CD14-positive monocyte (primary cell): ENCODE data around the gene TMEM187. TPM values are rescaled to one million over a fixed set of nuclear protein-coding genes. Genes with fewer than 3 reads are reported as not detected.

Experiments
- DNase-seq, 3 donors: peaks; one replicate each; pipeline ENCODE4 v3.0.0-alpha.2; 2011 to 2022
- H2AFZ ChIP-seq: 2 replicates; pipeline ENCODE4 v1.6.0; 2012; ENCODE audit warnings: mild to moderate bottlenecking, low read depth, low read length, inconsistent platforms; ENCODE audit not compliant: insufficient read depth, poor library complexity, severe bottlenecking
- H3K27ac ChIP-seq, 2 donors: 1 replicate in 1 of 2; 2 replicates in 1 of 2; pipeline ENCODE4 v1.5.1; 2012 to 2013; ENCODE audit warnings: low read length in 2 of 2, control low read depth in 1 of 2, inconsistent platforms in 1 of 2, low read depth in 1 of 2, mild to moderate bottlenecking in 1 of 2
- H3K27me3 ChIP-seq, 2 donors: one replicate each; pipeline versions ENCODE4 v1.6.0 to v1.6.1; 2011 to 2013; ENCODE audit warnings: low read length in 2 of 2; ENCODE audit not compliant: control insufficient read depth in 2 of 2, insufficient read depth in 2 of 2
- H3K36me3 ChIP-seq, 2 donors: replicated peaks in 1 of 2; 1 replicate in 1 of 2; 2 replicates in 1 of 2; pipeline versions ENCODE4 v1.5.1 to v1.6.1; 2012 to 2013; ENCODE audit warnings: low read length in 2 of 2, control low read depth in 1 of 2, inconsistent platforms in 1 of 2, mild to moderate bottlenecking in 1 of 2; ENCODE audit not compliant: insufficient read depth in 2 of 2, control insufficient read depth in 1 of 2
- H3K4me1 ChIP-seq, 2 donors: 1 replicate in 1 of 2; 2 replicates in 1 of 2; pipeline versions ENCODE4 v1.5.1 to v1.6.1; 2012 to 2013; ENCODE audit warnings: low read length in 2 of 2, control low read depth in 1 of 2, inconsistent platforms in 1 of 2, mild to moderate bottlenecking in 1 of 2, moderate library complexity in 1 of 2; ENCODE audit not compliant: insufficient read depth in 2 of 2, control insufficient read depth in 1 of 2
- H3K4me2 ChIP-seq: replicated peaks from 2 replicates; pipeline ENCODE3; 2012; ENCODE audit warnings: low read length, moderate library complexity, mild to moderate bottlenecking; ENCODE audit not compliant: poor library complexity, severe bottlenecking; ENCODE audit errors: extremely low read depth
- H3K4me3 ChIP-seq, 3 experiments: fragments of 200-600 bp in 1 of 3; sonication (generic) in 1 of 3; replicated peaks in 1 of 3; 1 replicate in 2 of 3; 2 replicates in 1 of 3; pipeline ENCODE4 v1.5.1; 2011 to 2013; ENCODE audit warnings: low read length in 3 of 3, mild to moderate bottlenecking in 3 of 3, control low read depth in 2 of 3, low read depth in 2 of 3, inconsistent platforms in 1 of 3, moderate library complexity in 1 of 3
- H3K79me2 ChIP-seq: 2 replicates; pipeline ENCODE4 v1.6.0; 2012; ENCODE audit warnings: mild to moderate bottlenecking, control low read depth, inconsistent platforms, low read length, moderate library complexity; ENCODE audit not compliant: insufficient read depth
- H3K9ac ChIP-seq: 2 replicates; pipeline ENCODE4 v1.6.0; 2017; ENCODE audit warnings: low read length, mild to moderate bottlenecking; ENCODE audit not compliant: insufficient read depth, poor library complexity, severe bottlenecking
- H3K9me3 ChIP-seq, 2 donors: replicated peaks in 1 of 2; 1 replicate in 1 of 2; 2 replicates in 1 of 2; pipeline versions ENCODE4 v1.5.1 to v1.6.1; 2012 to 2013; ENCODE audit warnings: low read length in 2 of 2, control low read depth in 1 of 2; ENCODE audit not compliant: control insufficient read depth in 1 of 2, insufficient read depth in 1 of 2
- H4K20me1 ChIP-seq: 2 replicates; pipeline ENCODE4 v1.6.0; 2012; ENCODE audit warnings: mild to moderate bottlenecking, low read length, control low read depth, moderate library complexity; ENCODE audit not compliant: insufficient read depth
- H3K27ac Mint-ChIP-seq, 7 donors: one replicate each; pipeline ENCODE4 v1.8.0; 2020; ENCODE audit warnings: mild to moderate bottlenecking in 7 of 7, mixed read lengths in 7 of 7, moderate library complexity in 6 of 7, inconsistent platforms in 2 of 7
- H3K27me3 Mint-ChIP-seq, 3 donors: one replicate each; pipeline ENCODE4 v1.8.0; 2021 to 2022; ENCODE audit warnings: low read depth in 3 of 3, mild to moderate bottlenecking in 3 of 3, mixed read lengths in 3 of 3, moderate library complexity in 3 of 3, inconsistent platforms in 1 of 3
- H3K36me3 Mint-ChIP-seq, 2 donors: one replicate each; pipeline ENCODE4 v1.8.0; 2020; ENCODE audit warnings: mixed read lengths in 2 of 2, inconsistent platforms in 1 of 2, mild to moderate bottlenecking in 1 of 2
- H3K4me1 Mint-ChIP-seq: one replicate; pipeline ENCODE4 v1.8.0; 2020; ENCODE audit warnings: mild to moderate bottlenecking, mixed read lengths
- H3K4me3 Mint-ChIP-seq, 2 donors: one replicate each; pipeline ENCODE4 v1.8.0; 2020; ENCODE audit warnings: mild to moderate bottlenecking in 2 of 2, mixed read lengths in 2 of 2, moderate library complexity in 1 of 2
- H3K9me3 Mint-ChIP-seq, 7 donors: one replicate each; pipeline ENCODE4 v1.8.0; 2020 to 2022; ENCODE audit warnings: mixed read lengths in 7 of 7, mild to moderate bottlenecking in 6 of 7, moderate library complexity in 6 of 7, inconsistent platforms in 2 of 7
- WGBS: methylation state at CpG from one replicate; pipeline ENCODE4 v1.1.5; 2013; ENCODE audit warnings: missing lambda C conversion rate; ENCODE audit not compliant: insufficient coverage; 5-methylcytosine and 5-hydroxymethylcytosine counted together
- intact Hi-C, 2 donors: fragments of 100-400 bp; cut with micrococcal nuclease; formaldehyde crosslinking; loops; one replicate each; pipeline versions ENCODE4 v1.15.0 to v1.15.1; 2023
- polyA plus RNA-seq, 3 donors: library from polyadenylated mRNA; depleted of rRNA in 1 of 3; unstranded in 2 of 3; stranded (reverse) in 1 of 3; fragments of 300-500 nt in 2 of 3; fragments of >200 nt in 1 of 3; fragmentation: Illumina TruSeq in 2 of 3; gene quantifications; 1 replicate in 2 of 3; 2 replicates in 1 of 3; pipeline ENCODE4 v1.2.3, GENCODE V29; 2012 to 2021
- TF ChIP-seq, protein P1 (sequence below): fragments of 200-600 bp; IDR thresholded peaks from one replicate; pipeline ENCODE4 v1.8.0; 2022; ENCODE audit warnings: antibody characterized with exemption, mild to moderate bottlenecking

TMEM187 gene
- polyA plus RNA-seq, 3 donors: 2.8 to 10.3 (median 4.9) TPM

DNA sequence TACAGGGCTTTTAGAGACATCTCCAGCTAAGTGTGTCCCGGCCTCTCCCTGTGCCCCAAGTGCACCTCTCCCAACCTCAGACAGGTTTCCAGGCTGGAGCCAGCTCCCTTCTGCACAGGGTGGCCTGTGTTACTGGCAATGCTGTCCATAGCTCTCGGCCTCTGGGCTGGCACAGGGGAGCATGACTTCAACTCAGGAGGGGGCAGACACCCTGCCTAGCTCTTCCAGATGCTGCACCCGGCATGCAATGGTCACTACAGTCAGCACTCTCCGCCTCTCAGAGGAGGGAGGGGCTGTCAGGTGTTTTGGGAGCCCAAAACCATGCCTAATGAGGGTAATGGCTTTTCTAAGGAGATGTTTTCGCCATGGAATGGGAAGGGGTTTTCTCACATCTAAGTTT is 49.6 kb downstream of the TMEM187 start:
- H3K9me3 ChIP-seq: peaks cover 0 to 11% of the 10 kb centered on the region in 2 donors
- H3K4me1 ChIP-seq: peaks cover 28 to 33% of the 10 kb centered on the region in 2 donors
- H3K9ac ChIP-seq: no peak overlapping the region
- H3K36me3 ChIP-seq: peaks cover 11 to 19% of the 10 kb centered on the region in 2 donors
- no peak for DNase-seq
- intact Hi-C loops: no loop called here
- no peak overlapping the region for H2AFZ ChIP-seq
- Mint-ChIP-seq H3K4me1 (peaks cover 30% of the 10 kb centered on the region), H3K27me3 (peaks cover 0 to 58% (median 0%) of the 10 kb centered on the region in 3 donors), H3K27ac (peak overlapping the region in 5 of 7 donors; percentile 30 to 54 (median 44)), H3K36me3 (peaks cover 5 to 17% of the 10 kb centered on the region in 2 donors), H3K4me3 (no peak overlapping the region), H3K9me3 (peaks cover 0 to 7% (median 0%) of the 10 kb centered on the region in 7 donors)
- peaks cover 30% of the 10 kb centered on the region for H3K79me2 ChIP-seq
- H3K27ac ChIP-seq: peak overlapping the region in 1 of 2 donors; percentile 97
- TF ChIP-seq, protein P1, sequence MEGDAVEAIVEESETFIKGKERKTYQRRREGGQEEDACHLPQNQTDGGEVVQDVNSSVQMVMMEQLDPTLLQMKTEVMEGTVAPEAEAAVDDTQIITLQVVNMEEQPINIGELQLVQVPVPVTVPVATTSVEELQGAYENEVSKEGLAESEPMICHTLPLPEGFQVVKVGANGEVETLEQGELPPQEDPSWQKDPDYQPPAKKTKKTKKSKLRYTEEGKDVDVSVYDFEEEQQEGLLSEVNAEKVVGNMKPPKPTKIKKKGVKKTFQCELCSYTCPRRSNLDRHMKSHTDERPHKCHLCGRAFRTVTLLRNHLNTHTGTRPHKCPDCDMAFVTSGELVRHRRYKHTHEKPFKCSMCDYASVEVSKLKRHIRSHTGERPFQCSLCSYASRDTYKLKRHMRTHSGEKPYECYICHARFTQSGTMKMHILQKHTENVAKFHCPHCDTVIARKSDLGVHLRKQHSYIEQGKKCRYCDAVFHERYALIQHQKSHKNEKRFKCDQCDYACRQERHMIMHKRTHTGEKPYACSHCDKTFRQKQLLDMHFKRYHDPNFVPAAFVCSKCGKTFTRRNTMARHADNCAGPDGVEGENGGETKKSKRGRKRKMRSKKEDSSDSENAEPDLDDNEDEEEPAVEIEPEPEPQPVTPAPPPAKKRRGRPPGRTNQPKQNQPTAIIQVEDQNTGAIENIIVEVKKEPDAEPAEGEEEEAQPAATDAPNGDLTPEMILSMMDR: no peak
- peaks cover 0 to 2% of the 10 kb centered on the region in 2 donors for H3K27me3 ChIP-seq
- no peak overlapping the region for H3K4me3 ChIP-seq
- H4K20me1 ChIP-seq: peaks cover 31% of the 10 kb centered on the region
- WGBS: no CpG with 5 or more reads among the region's 5 CpGs
- H3K4me2 ChIP-seq: no peak overlapping the region

DNA sequence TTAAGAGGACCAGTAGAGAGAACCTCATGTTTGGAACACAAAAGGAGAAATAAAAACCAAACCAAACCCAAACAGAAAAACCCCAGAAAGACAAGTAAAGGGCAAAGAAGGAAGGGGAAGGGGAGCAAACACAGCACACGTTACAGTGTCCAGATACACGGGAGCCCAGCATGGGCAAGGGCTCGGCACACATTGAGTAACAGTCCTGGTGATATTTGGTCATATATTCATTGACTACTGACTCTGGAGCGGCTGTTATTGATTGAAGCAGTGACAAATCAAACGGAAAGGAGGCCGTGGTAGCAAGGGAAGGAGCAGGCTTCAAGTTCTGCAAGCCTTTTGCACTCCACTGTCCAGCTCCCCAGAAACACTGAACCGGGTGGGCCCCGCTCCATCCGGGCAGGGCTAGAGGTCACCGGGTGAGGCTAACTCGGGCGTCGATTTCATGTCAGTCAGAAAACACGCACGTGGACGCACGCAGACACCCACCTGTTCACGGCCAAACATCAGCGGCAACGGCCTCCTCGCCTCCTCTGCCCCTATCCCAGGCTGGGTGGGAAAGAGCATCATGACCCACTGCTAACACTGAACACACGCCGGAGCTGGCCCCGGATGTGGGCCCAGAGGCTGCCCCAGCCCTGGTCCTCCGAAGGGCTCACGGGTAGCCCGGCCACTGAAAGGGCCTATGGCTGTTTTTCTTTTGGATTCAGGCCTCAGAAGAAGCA is 50.9 kb downstream of the TMEM187 start:
- H3K27ac ChIP-seq: no peak overlapping the region
- Mint-ChIP-seq H3K36me3 (peaks cover 12 to 20% of the 10 kb centered on the region in 2 donors), H3K27me3 (peaks cover 0 to 59% (median 0%) of the 10 kb centered on the region in 3 donors), H3K9me3 (peaks cover 0 to 7% (median 0%) of the 10 kb centered on the region in 7 donors), H3K4me3 (no peak overlapping the region), H3K4me1 (peaks cover 28% of the 10 kb centered on the region), H3K27ac (peak overlapping the region in 1 of 7 donors; percentile 89)
- H3K4me1 ChIP-seq: peaks cover 20 to 25% of the 10 kb centered on the region in 2 donors
- peaks cover 18% of the 10 kb centered on the region for H3K79me2 ChIP-seq
- no peak overlapping the region for H3K4me2 ChIP-seq
- peaks cover 0 to 2% of the 10 kb centered on the region in 2 donors for H3K27me3 ChIP-seq
- no peak overlapping the region for H3K9ac ChIP-seq
- DNase-seq: no peak
- peaks cover 26% of the 10 kb centered on the region for H4K20me1 ChIP-seq
- WGBS: 71% methylated on average over 12 of the region's 27 CpGs
- peaks cover 9 to 22% of the 10 kb centered on the region in 2 donors for H3K36me3 ChIP-seq
- intact Hi-C loops: no loop called here
- peaks cover 0 to 11% of the 10 kb centered on the region in 2 donors for H3K9me3 ChIP-seq
- H3K4me3 ChIP-seq: no peak overlapping the region
- H2AFZ ChIP-seq: no peak overlapping the region
- TF ChIP-seq, protein P1: no peak
